Tibial artery (tissue), 4 donors: ENCODE results near the gene EEF1A2.

Source experiments
- DNase-seq, 2 donors: peaks; one replicate each; pipeline ENCODE4 v3.0.0-alpha.2; 2019
- H3K27ac ChIP-seq, 2 donors: fragments of 200-600 bp; sonication (generic) in 1 of 2; 1 replicate in 1 of 2; 2 replicates in 1 of 2; pipeline ENCODE4 v1.5.1; 2018 to 2019; ENCODE audit warnings: mild to moderate bottlenecking in 1 of 2
- H3K27me3 ChIP-seq, 2 donors: fragments of 200-600 bp; sonication (generic) in 1 of 2; one replicate each; pipeline versions ENCODE4 v1.5.1 to v1.6.0; 2016 to 2019
- H3K36me3 ChIP-seq, 3 donors: fragments of 200-600 bp; sonication (generic) in 2 of 3; one replicate each; pipeline ENCODE4 v1.5.1; 2016 to 2019; ENCODE audit warnings: mild to moderate bottlenecking in 2 of 3
- H3K4me1 ChIP-seq, 4 donors: fragments of 200-600 bp; sonication (generic) in 2 of 4; 1 replicate in 3 of 4; 2 replicates in 1 of 4; pipeline ENCODE4 v1.5.1; 2016 to 2019
- H3K4me3 ChIP-seq, 2 donors: fragments of 200-600 bp; sonication (generic) in 1 of 2; 1 replicate in 1 of 2; 2 replicates in 1 of 2; pipeline ENCODE4 v1.5.1; 2018 to 2019; ENCODE audit warnings: mild to moderate bottlenecking in 2 of 2
- H3K9me3 ChIP-seq, 3 donors: fragments of 200-600 bp; sonication (generic) in 1 of 3; one replicate each; pipeline ENCODE4 v1.5.1; 2016 to 2019
- CTCF ChIP-seq, 2 experiments: fragments of 200-600 bp in 1 of 2; fragments of 450-650 bp in 1 of 2; IDR thresholded peaks; one replicate each; pipeline ENCODE4 v1.5.1; 2017 to 2019; ENCODE audit warnings: antibody characterized with exemption in 2 of 2, mild to moderate bottlenecking in 1 of 2, moderate library complexity in 1 of 2
- intact Hi-C: fragments of 100-400 bp; cut with DNase I; formaldehyde crosslinking; loops from one replicate; pipeline ENCODE4 v1.15.0; 2023; ENCODE audit warnings: low total_unique reads

Gene EEF1A2

GRCh38 chr20:63542696-63543095 is 43.8 kb upstream of the EEF1A2 start:
- no peak overlapping the region for H3K27ac ChIP-seq
- no peaks in the 10 kb centered on the region for H3K9me3 ChIP-seq
- H3K4me3 ChIP-seq, result no peak overlapping the region
- H3K36me3 ChIP-seq, result no peaks in the 10 kb centered on the region
- H3K4me1 ChIP-seq, result peaks cover 0 to 14% (median 6%) of the 10 kb centered on the region in 4 donors
- intact Hi-C loops, result no loop called here
- no peak for DNase-seq
- no peak for TF ChIP-seq CTCF (IDR thresholded peaks at IDR 0.05)
- peaks cover 0 to 77% of the 10 kb centered on the region in 2 donors for H3K27me3 ChIP-seq

GRCh38 chr20:63542031-63542559 is 43.2 kb upstream of the EEF1A2 start:
- TF ChIP-seq CTCF (IDR thresholded peaks at IDR 0.05), result no peak
- Histone ChIP-seq H3K27ac (no peak overlapping the region), H3K36me3 (no peaks in the 10 kb centered on the region), H3K27me3 (peaks cover 0 to 77% of the 10 kb centered on the region in 2 donors), H3K9me3 (no peaks in the 10 kb centered on the region), H3K4me3 (no peak overlapping the region), H3K4me1 (peaks cover 0 to 16% (median 8%) of the 10 kb centered on the region in 4 donors)
- intact Hi-C loops, result no loop called here
- DNase-seq, result no peak

- intact Hi-C loops, result no loop called here
- Histone ChIP-seq H3K27me3 (peaks cover 0 to 77% of the 10 kb centered on the region in 2 donors), H3K4me3 (no peak overlapping the region), H3K36me3 (no peaks in the 10 kb centered on the region), H3K9me3 (no peaks in the 10 kb centered on the region), H3K4me1 (peaks cover 0 to 23% (median 8%) of the 10 kb centered on the region in 4 donors), H3K27ac (no peak overlapping the region)
- no peak for TF ChIP-seq CTCF (IDR thresholded peaks at IDR 0.05)
- DNase-seq, result no peak
Measured at GRCh38 chr20:63541371-63541770, 42.5 kb upstream of the EEF1A2 start.

GRCh38 chr20:63540417-63541186 is 41.7 kb upstream of the EEF1A2 start:
- peaks cover 0 to 26% (median 8%) of the 10 kb centered on the region in 4 donors for H3K4me1 ChIP-seq
- no peak for DNase-seq
- H3K27ac ChIP-seq, result no peak overlapping the region
- no peaks in the 10 kb centered on the region for H3K36me3 ChIP-seq
- peaks cover 0 to 74% of the 10 kb centered on the region in 2 donors for H3K27me3 ChIP-seq
- H3K4me3 ChIP-seq, result no peak overlapping the region
- intact Hi-C loops, result no loop called here
- TF ChIP-seq CTCF (IDR thresholded peaks at IDR 0.05), result no peak
- no peaks in the 10 kb centered on the region for H3K9me3 ChIP-seq

- no peak for TF ChIP-seq CTCF (IDR thresholded peaks at IDR 0.05)
- no peak for DNase-seq
- Histone ChIP-seq H3K27ac (no peak overlapping the region), H3K4me1 (peaks cover 0 to 30% (median 8%) of the 10 kb centered on the region in 4 donors), H3K27me3 (peaks cover 0 to 74% of the 10 kb centered on the region in 2 donors), H3K36me3 (no peaks in the 10 kb centered on the region), H3K4me3 (no peak overlapping the region), H3K9me3 (no peaks in the 10 kb centered on the region)
- intact Hi-C loops, result loop anchor here (10.0 kb wide), 1 partner anchor 325 kb away; the partner anchor contains the start of genes ABHD16B and TPD52L2
Measured at GRCh38 chr20:63539441-63540370, 40.8 kb upstream of the EEF1A2 start.
